ENCODE measurements around the gene TMEM205. TPM values are rescaled to one million over a fixed set of nuclear protein-coding genes. Genes with fewer than 3 reads are reported as not detected.

Gene TMEM205
- total and polyA plus RNA-seq, 2 of the 8 experiments (the other 6 are each of a cell fraction or from before 2014, with no cell fraction given) = 73.5 to 423 TPM

- no peak overlapping the region for H2BK12ac ChIP-seq (ENCODE audit: low read depth, low read length)
- ChIA-PET POLR2A (ENCODE audit: partially characterized antibody) (no interaction called here), CTCF (ENCODE audit: partially characterized antibody) (interaction anchor here (1.0 to 1.8 kb wide), 6 partner anchors 12 to 246 kb away, joined by 3 to 4 read pairs (median 4); no protein-coding TSS in a partner anchor)
- no peaks in the 10 kb centered on the region for H3K36me3 ChIP-seq (ENCODE audit: control insufficient read depth in 2 of 4, insufficient read depth in 4 of 4, low read length in 3 of 4)
- H4K8ac ChIP-seq (ENCODE audit: extremely low read depth, insufficient read depth, low read length) = no peak overlapping the region
- TF ChIP-seq KDM1A (IDR thresholded peaks at IDR 0.05; ENCODE audit: borderline replicate concordance, low read length) = no peak
- no peak for TF ChIP-seq FOSL1 (IDR thresholded peaks at IDR 0.05; ENCODE audit: insufficient read depth, low read depth, low read length)
- TF ChIP-seq GABPA (IDR thresholded peaks at IDR 0.05; ENCODE audit: borderline replicate concordance, insufficient read depth, low read length) = no peak
- no peak for TF ChIP-seq SUZ12 (IDR thresholded peaks at IDR 0.05; ENCODE audit: low read length)
- TF ChIP-seq USF2 (IDR thresholded peaks at IDR 0.05; ENCODE audit: low read length) = no peak
- TF ChIP-seq MAX (IDR thresholded peaks at IDR 0.05) = no peak
- no peak for TF ChIP-seq CREB1 (IDR thresholded peaks at IDR 0.05)
- no peak for TF ChIP-seq PHF8 (conservative IDR thresholded peaks at IDR 0.05; ENCODE audit: low read depth, low read length)
- TF ChIP-seq ASH2L (IDR thresholded peaks at IDR 0.05; ENCODE audit: low read length) = no peak
- no peak overlapping the region for H3K4me2 ChIP-seq (ENCODE audit: insufficient read depth in 1 of 2, low read depth in 2 of 2, low read length in 2 of 2)
- no peak overlapping the region for H3K14ac ChIP-seq (ENCODE audit: insufficient read length)
- H3K27ac ChIP-seq (ENCODE audit: low read depth, low read length) = no peak overlapping the region
- H3K23me2 ChIP-seq (ENCODE audit: low read depth, low read length) = no peaks in the 10 kb centered on the region
- no peak overlapping the region for H3K18ac ChIP-seq (ENCODE audit: extremely low read depth, low read length)
- H3K9me3 ChIP-seq (ENCODE audit: insufficient read depth in 2 of 2, low read depth in 1 of 2, low read length in 1 of 2) = no peaks in the 10 kb centered on the region
- no peak overlapping the region for H3K4me3 ChIP-seq (ENCODE audit: extremely low read depth in 1 of 4, insufficient read depth in 2 of 4, low read depth in 3 of 4, low read length in 4 of 4)
- no peak overlapping the region for H3K23ac ChIP-seq (ENCODE audit: insufficient read length)
- H3K79me1 ChIP-seq (ENCODE audit: low read depth, low read length) = no peaks in the 10 kb centered on the region
- H4K91ac ChIP-seq (replicated peaks; ENCODE audit: insufficient read length, low read length) = no peak overlapping the region
- H2BK15ac ChIP-seq (ENCODE audit: low read length) = no peak overlapping the region
- H4K5ac ChIP-seq (ENCODE audit: insufficient read length, low read depth, low read length) = no peak overlapping the region
- no peaks in the 10 kb centered on the region for H3K4me1 ChIP-seq (replicated peaks in 1 of 4; ENCODE audit: control insufficient read depth in 3 of 4, insufficient read depth in 4 of 4, low read length in 3 of 4)
- no peak overlapping the region for H2BK5ac ChIP-seq (ENCODE audit: low read depth, low read length)
- DNase-seq (ENCODE audit: low read depth in 1 of 2, low spot score in 2 of 2) (no peak), FAIRE-seq (no peak)
- H4K20me1 ChIP-seq (replicated peaks in 1 of 2; ENCODE audit: control insufficient read depth in 1 of 2, insufficient read depth in 2 of 2, low read length in 2 of 2) = no peaks in the 10 kb centered on the region
- no peak overlapping the region for H3K56ac ChIP-seq (replicated peaks; ENCODE audit: insufficient read length, low read depth, low read length)
- no peak overlapping the region for H3K9ac ChIP-seq (replicated peaks in 1 of 4; ENCODE audit: extremely low read depth in 1 of 4, low read depth in 3 of 4, low read length in 3 of 4)
- H2AFZ ChIP-seq (ENCODE audit: low read length) = no peak overlapping the region
- no peak overlapping the region for H2BK120ac ChIP-seq (replicated peaks; ENCODE audit: low read depth, low read length)
- no peaks in the 10 kb centered on the region for H3K27me3 ChIP-seq (replicated peaks in 1 of 4; ENCODE audit: control insufficient read depth in 3 of 4, extremely low read depth in 1 of 4, insufficient read depth in 3 of 4, low read length in 3 of 4)
- no peak overlapping the region for H2BK20ac ChIP-seq (ENCODE audit: low read length)
- WGBS, 2 experiments (ENCODE audit: extremely low coverage in 1 of 2, insufficient coverage in 1 of 2, insufficient read length in 1 of 2, insufficient replicate concordance in 2 of 2, low coverage in 1 of 2, low lambda C conversion rate in 2 of 2, missing lambda C conversion rate in 1 of 2) = 88% methylated on average over 9 of the region's 9 CpGs; no CpG with 5 or more reads in 1 of the 2 experiments
- H3K79me2 ChIP-seq (ENCODE audit: control insufficient read depth in 1 of 2, insufficient read depth in 2 of 2, low read length in 2 of 2) = no peaks in the 10 kb centered on the region
- no peak overlapping the region for H2AK5ac ChIP-seq (ENCODE audit: low read depth, low read length)
- no peak overlapping the region for H3K4ac ChIP-seq (replicated peaks; ENCODE audit: insufficient read length, low read depth, low read length)
These were observed 39.7 kb downstream of the TMEM205 start for GRCh38 chr19:11306337-11306736.
